Cerebellar cortex (tissue), 1 donor: ENCODE data around the gene IL36A.

Experiments
- DNase-seq: peaks from one replicate; pipeline ENCODE4 v3.0.0-alpha.2; 2015; ENCODE audit warnings: low spot score

Gene IL36A

GRCh38 chr2:113007250-113007649 lies 2.0 kb downstream of the IL36A start:
- no peak for DNase-seq

GRCh38 chr2:113009622-113010021 lies 4.4 kb downstream of the IL36A start:
- no peak for DNase-seq

- DNase-seq = no peak
Observed at GRCh38 chr2:113010088-113010487, 4.8 kb downstream of the IL36A start.

GRCh38 chr2:113011108-113011507 lies 5.8 kb downstream of the IL36A start:
- no peak for DNase-seq

GRCh38 chr2:113012436-113013335 lies 7.4 kb downstream of the IL36A start:
- DNase-seq = no peak

- DNase-seq = no peak
Observed at GRCh38 chr2:113013336-113013661, 8.0 kb downstream of the IL36A start.

GRCh38 chr2:113014067-113014466 lies 8.8 kb downstream of the IL36A start:
- no peak for DNase-seq

- no peak for DNase-seq
Observed at GRCh38 chr2:113015042-113015441, 9.8 kb downstream of the IL36A start.

- DNase-seq = no peak
Observed at GRCh38 chr2:113015655-113016054, 10.4 kb downstream of the IL36A start.

GRCh38 chr2:113018509-113018908 lies 13.2 kb downstream of the IL36A start:
- no peak for DNase-seq

GRCh38 chr2:113021312-113021711 lies 16.1 kb downstream of the IL36A start:
- no peak for DNase-seq

- no peak for DNase-seq
Observed at GRCh38 chr2:113024764-113025163, 19.5 kb downstream of the IL36A start.

- no peak for DNase-seq
Observed at GRCh38 chr2:113025737-113026136, 20.5 kb downstream of the IL36A start.

GRCh38 chr2:113027691-113028090 lies 22.4 kb downstream of the IL36A start:
- DNase-seq = no peak

- DNase-seq = no peak
Observed at GRCh38 chr2:113028112-113028511, 22.9 kb downstream of the IL36A start.

GRCh38 chr2:113032737-113033136 lies 27.5 kb downstream of the IL36A start:
- no peak for DNase-seq

GRCh38 chr2:113034016-113034415 lies 28.8 kb downstream of the IL36A start:
- no peak for DNase-seq

GRCh38 chr2:113036763-113037162 lies 31.5 kb downstream of the IL36A start:
- DNase-seq = no peak

- DNase-seq = no peak
Observed at GRCh38 chr2:113038291-113038690, 33.0 kb downstream of the IL36A start.

GRCh38 chr2:113039158-113039557 lies 33.9 kb downstream of the IL36A start:
- DNase-seq = no peak

GRCh38 chr2:113039719-113040118 lies 34.5 kb downstream of the IL36A start:
- DNase-seq = no peak

GRCh38 chr2:113041871-113042270 lies 36.6 kb downstream of the IL36A start:
- no peak for DNase-seq

GRCh38 chr2:113046465-113046864 lies 41.2 kb downstream of the IL36A start:
- no peak for DNase-seq
